Activated T-cell treated with anti-CD3 and anti-CD28 coated beads for 4 hours (primary cell): ENCODE measurements around the gene NUDC.

ENCODE experiments used
- DNase-seq: peaks from one replicate; pipeline ENCODE4 v3.0.0-alpha.2; 2020

NUDC gene

DNA sequence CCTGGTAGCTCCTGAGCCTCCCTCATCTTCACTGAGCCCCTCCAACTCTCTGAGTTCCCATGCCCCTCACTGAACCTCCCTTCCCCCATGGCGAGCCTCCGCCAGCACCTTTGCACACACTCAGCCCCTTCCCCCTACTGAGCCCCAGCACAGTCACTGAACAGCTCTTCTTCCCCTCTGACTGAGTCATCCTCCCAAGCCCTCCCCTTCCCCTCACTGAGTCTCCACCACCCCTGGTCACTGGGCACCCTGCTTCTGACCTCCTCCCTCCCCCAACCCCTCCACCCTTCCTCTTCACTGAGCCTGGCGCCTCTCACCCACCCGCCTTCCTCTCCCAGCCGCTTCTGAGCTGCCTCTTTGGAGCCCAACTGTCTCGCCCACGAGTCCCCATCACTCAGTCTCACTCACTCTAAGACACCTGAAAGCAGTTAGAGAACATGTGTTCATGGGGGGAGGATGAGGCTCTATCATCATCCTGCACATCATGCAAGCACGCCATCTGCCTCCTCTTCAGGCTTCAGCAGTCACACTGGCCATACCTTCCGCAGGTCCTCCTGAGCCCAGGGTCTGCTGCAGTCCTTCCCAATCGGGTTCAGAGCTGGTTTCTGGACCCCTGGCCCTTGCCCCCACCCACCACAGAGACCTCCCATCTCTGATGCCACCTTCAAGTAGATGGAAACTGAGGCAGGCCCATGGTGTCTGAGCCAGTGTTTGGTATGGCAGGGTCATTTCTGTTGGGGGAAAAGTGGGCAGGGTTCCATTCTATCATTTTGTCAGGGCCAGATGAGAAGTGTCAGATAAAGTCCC lies 70.0 kb downstream of the NUDC start:
- no peak for DNase-seq

DNA sequence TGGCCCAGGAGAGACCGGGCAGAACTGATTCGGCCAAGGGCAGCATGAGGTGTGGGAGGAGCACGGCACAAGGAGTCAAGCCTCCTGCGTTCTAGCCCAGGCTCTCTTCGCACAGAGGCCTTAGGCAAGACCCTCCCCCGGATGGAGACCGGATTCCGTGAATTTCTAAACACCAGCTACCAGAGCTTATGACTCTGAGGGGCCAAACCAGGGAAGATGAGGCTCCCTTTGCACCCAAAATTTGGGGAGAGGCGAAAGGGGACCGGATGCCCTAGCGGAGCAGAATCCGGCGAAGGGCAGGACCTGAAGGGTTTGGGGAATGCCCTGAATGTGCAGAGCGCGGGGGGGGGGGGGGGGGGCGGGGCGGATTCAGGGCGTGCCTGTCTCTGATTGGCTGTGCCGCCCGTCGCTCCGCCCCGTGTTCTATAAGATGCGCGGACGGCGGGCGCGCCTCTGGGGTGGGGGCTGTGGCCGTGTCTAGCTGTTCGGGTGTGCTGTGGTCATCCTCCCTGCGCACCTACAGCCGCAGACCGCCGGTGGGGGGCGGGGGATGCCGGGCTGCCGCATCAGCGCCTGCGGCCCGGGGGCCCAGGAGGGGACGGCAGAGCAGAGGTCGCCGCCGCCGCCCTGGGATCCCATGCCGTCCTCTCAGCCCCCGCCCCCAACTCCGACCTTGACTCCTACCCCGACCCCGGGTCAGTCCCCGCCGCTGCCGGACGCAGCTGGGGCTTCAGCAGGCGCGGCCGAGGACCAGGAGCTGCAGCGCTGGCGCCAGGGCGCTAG lies 71.9 kb downstream of the NUDC start, which contains the start of gene TRNP1:
Gene TRNP1 (plus strand): TSS at position 456 of the 783 bp plus-strand sequence. CDS start 95 bp downstream, at position 551.
- peak; percentile 56 for DNase-seq

DNA sequence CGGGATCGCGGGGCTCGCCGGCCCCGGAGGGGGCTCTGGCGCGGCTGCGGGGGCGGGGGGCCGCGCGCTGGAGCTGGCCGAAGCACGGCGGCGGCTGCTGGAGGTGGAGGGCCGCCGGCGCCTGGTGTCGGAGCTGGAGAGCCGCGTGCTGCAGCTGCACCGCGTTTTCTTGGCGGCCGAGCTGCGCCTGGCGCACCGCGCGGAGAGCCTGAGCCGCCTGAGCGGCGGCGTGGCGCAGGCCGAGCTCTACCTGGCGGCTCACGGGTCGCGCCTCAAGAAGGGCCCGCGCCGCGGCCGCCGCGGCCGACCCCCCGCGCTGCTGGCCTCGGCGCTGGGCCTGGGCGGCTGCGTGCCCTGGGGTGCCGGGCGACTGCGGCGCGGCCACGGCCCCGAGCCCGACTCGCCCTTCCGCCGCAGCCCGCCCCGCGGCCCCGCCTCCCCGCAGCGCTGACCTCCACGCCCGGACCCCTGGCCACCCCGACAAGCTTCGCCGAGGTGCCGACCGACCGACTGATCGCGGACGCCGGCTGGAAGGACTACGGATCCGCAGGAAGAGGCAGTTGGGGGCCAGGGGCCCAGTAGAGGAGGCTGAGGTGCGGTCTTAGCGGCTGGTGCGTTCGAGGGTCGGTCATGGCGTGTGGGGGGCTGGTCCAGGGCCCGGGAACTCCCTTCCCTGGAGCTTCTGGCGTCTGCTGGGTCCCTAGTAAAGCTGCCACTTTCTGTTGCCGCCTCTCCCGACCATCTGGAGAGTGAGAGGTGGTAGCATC lies 72.7 kb downstream of the NUDC start:
- no peak for DNase-seq

DNA sequence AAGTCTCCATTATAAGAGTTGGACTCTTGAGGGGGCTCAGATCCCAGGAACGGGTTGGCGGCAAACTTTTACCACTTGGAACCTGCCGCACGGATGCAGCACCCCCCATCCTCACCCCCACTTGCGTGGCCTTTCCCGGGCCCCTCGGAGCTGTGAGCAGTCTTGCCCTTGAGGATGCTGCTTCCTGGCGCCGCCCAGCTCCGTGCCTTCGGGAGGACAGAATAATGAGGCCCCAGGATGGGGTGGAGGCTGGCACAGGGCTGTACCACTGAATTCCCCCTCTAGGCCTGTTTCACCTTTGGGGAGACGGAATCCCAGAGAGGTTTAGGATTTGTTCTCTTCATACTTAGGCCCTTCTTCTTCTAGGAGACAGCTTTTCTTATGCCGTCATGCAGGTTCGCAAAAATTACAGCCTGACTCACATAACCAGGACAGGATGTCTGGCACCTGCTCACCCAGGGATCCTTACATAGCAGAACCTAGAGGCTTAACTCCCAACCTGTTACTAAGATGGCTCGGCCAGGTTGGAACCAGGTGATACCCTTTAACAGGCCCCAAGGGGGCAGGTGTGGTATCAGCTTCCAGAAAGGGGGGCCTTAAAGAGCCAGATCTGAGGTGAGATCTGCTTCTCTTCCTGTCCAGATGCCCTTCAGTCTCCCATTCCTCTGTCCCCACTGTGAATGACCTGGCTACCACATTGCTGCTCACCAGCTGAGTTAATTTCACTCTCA lies 73.4 kb downstream of the NUDC start:
- no peak for DNase-seq

DNA sequence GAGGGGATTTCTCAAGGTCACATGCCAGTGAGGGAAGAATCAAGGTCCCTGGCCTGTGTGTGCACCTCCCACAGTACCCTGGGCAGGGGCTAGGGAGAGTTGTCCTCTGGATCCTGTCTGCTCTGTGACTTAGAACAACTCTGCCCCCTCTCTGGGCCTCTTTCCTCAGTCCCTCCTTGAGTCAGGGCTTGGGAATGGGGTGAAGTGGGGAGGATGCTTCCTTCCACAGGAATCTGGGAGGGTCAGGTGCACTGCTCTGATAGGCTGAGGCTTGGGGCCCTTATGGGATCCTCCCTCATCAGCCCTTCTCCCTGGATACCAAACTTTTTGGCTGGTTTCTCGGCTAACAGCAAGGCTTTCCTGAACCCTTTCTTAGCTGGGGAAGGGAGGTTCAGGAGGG lies 74.5 kb downstream of the NUDC start:
- no peak for DNase-seq
